Cardiac septum (tissue), 1 donor: ENCODE results near the gene SH3PXD2A. TPM values are rescaled to one million over a fixed set of nuclear protein-coding genes. Genes with fewer than 3 reads are reported as not detected.
A peak's percentile ranks its signal among the peaks of the same experiment; 100 is the strongest.

Experiments used
- DNase-seq: peaks from one replicate; pipeline ENCODE4 v3.0.0-alpha.2; 2020; ENCODE audit warnings: low spot score
- intact Hi-C: fragments of 100-400 bp; cut with DNase I; formaldehyde crosslinking; loops from one replicate; pipeline ENCODE4 v1.14.0; 2022
- total RNA-seq: library from RNA; stranded (reverse); fragmentation: NEBNext Ultra II Directional; extraction: Animal tissue kit (Norgen Biotek cat#: 25700); gene quantifications from one replicate; pipeline ENCODE4 v1.2.1, GENCODE V29; 2021
- donor health status: DM: no; HTN: no; CAD: no.

SH3PXD2A gene
- total RNA-seq, 1 donor from 2014 or later: 45.0 TPM

DNA sequence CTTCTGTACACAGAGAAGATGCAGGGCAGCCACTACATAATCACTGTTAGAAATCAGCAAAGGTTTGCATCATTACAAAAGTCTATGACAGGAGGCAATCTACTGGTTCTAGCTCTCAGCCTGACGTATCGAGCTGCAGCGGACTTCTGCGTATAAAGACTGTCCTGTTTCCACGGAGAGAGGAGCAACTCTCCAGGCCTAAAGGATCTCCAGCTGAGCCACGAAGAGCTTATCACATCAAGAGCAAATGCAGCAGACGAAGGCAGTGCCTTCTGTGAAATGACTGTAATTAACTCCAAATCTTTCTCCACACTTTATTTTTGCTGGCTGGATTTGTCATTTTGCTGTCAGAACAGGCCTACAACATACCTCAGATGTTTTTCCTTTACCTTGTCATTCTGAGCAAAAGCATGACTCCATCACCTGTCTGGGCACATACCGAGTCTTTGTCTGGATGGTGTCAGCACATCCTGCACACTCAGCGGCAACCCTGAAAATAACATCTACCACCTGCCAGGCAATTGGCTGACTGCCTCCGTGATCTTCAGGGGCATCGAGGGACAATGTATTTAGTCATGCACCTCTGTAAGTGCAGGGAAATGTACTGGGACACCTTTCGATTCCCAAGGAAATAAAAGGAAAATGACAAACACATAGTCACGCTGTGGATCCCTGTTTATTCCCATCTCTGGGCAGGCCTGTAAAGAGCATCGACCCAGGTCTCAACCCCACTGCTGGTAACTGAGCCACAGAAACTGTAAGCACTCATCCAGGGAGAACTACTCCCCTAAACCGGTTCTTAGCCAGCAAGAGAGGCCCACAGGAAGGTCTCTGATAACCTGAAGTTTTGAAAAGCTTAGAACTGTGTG, 26.3 kb upstream of the SH3PXD2A start:
- intact Hi-C loops: no loop called here
- DNase-seq: no peak

DNA sequence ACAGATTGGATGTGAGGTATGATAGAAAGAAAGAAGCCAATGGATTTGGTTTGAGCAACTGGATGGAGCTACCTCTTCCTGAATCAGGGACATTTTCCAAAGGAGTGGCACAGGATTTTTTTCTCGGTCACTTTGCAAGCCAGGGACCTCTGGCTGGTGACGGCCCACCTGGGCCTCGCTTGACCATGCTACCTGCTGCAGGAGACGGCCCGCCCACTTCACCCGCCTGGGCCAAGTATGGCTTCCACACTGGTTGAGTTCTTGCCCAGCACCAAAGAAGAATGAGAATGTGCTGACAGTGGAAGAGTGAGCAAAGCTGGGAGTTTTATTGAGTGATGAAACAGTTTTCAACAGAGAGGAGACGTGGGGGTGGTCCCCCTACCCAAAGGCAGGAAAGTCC, 24.5 kb upstream of the SH3PXD2A start:
- DNase-seq: no peak
- intact Hi-C loops: no loop called here

DNA sequence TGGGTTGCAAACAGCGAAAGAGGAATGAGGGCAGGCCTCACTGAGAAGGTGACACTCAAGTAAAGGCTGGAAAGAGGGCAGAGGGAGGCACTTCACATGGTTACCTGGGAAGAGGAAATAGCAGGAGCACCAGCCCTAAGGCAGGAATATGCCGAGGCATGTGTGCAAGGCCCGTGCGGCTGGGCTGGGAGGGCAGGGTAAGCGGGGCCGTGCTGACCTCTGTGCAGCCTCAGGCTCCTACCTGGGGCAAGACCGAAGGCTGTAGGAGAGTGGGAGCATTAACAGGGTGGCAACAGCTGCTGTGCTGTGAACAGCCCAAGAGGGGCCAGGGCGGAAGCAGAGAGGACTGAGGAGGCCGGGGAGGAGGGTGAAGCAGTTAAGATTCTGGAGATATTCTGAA, 24.0 kb upstream of the SH3PXD2A start:
- intact Hi-C loops: no loop called here
- DNase-seq: no peak

DNA sequence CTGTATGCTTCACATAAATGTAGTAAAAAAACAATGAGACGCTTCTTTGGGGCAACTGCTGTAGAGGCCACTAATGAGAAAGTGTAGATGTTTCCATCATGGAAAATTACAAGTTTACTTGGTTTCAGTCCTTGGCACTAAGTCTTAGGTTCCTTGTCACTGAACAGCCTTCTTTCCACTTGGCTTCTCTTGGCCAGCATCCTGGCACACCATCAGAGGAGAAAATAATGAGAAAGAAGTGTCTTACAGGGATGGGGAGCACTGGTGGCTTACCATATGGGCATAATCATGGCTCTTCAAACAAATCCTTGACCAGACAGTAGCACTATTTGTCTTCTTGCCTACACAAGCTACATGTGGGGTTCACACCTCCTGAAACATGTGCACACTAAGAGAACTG, 22.5 kb upstream of the SH3PXD2A start:
- DNase-seq: no peak
- intact Hi-C loops: no loop called here

DNA sequence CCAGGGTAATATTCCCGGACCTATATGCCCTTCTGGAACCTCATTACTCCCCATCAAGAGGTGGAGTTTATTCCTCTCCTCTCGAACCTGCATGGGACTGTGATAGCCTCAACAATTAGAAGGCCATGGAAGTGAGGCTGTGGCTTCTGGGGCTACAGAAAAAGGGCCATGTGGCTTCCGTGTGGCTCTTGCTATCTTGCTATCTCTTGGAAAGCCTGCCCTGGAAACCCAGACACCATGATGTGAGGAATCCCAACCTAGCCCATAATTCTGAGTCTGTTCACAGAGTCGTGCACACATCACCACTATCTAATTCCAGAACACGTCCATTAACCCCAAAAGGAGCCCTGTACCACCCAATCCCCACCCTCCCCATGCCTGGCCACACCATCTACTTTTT, 20.8 kb upstream of the SH3PXD2A start:
- intact Hi-C loops: no loop called here
- no peak for DNase-seq

DNA sequence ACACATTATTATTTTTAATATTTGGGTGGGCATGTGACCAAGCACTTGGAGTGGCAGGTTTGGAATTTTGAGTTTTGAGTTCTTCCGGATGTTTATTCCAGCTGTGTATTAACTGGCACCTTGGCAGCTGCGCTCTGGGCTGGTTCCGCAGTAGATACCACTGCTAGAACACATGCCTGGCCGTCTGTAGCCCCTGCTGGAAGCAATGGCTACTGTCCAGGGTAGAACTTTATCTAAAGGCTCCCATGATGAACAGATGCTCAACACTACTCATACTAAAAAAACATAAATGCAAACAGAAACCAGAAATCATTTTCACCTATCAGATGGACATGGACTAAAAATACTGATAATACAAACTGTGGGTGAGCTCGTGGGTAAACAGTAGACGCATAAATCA, 19.4 kb upstream of the SH3PXD2A start:
- intact Hi-C loops: no loop called here
- DNase-seq: no peak

DNA sequence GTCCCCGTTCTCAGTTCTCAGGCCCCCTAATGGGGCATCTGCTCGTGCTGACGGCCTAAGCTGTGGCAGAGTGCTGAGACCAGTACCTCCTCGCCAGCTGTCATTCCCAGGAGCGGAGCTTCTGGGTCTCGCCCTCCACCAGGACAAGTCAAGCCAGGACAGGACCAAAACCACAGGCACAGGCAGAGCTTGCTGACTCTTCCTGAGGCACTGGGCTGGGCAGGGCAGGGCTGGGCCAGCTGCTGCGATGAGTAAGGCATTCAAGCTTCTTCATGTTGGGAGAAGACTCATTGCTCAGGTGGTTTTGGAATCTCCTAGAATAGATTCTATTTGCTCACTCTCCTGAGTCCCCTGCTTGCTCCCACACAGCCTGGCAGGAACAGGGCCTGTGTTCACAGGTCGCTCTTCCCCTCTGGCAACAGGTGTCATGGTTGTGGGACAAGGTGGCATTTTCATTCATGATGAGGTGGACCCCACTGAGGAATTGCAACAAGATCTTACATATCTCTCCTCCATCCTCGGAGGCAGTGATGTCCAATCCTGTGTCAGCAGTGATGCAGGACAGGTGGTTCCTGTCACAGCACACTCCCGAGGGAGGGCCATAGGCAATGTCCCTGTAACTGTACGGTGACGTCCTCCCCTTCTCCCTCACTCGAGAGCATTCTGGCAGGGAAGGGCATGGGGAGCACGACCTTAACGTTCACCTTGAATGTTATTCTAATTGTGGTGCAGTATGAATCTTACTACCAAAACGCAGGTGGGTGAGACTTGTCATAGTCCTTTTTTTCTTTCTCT, 17.0 kb upstream of the SH3PXD2A start:
- no peak for DNase-seq
- intact Hi-C loops: no loop called here

DNA sequence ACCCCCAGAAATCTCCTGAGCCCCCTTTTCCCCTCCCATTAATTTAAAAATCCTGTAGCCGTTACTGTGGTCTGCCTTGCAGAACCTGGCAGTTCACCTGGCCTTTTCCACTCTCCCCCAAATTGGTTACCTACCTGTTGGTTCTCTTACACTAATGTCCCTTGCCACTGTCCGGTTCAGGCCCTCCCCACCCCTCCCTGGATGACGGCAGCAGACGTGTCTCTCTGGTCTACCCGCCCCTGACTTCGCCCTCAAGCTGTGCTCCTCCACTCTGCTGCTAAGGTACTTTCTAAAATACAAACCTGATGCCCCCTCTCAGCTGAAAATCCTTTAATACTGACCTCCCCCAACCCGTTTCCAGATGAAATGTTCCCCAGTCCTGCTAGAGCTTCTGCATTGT, 15.6 kb upstream of the SH3PXD2A start:
- intact Hi-C loops: no loop called here
- DNase-seq: no peak

DNA sequence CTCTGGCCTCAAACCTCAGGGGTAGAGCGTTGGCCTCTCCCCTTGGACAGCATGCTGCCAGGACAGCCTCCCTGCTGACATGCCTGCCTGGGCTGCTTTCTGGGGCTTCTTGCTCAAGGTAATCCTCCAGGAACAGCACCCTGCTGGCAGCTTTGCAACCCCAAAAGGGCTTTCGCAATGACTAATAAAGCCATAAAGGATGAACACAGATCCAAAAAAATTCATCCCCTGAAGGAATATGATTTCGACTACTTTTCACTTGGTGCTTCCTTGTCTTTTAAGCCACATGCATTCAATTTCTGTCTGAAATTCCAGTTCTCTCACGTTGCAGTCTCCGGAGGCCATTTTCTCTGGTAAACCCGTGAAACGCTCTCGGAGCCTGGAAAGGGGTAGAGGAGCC, 15.1 kb upstream of the SH3PXD2A start:
- DNase-seq: no peak
- intact Hi-C loops: no loop called here

DNA sequence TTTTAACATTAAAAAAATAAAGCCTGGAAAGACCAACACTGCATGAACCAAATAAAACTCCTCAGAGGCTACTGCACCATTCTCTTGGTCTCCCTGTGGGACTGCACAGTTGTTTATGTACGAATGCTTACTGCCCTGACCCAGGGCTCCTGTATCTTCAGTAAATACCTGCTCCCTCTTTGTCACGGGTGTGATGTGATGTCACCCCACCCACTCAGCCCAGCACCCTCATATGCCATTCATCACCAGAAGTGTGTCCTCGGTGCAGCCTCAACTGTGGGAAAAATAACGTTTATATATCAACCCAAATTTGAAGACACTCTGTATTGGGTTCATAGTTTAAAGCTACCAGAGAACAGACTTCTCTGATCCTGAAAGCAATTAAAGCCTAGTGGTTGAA, 14.0 kb upstream of the SH3PXD2A start:
- DNase-seq: no peak
- intact Hi-C loops: no loop called here

DNA sequence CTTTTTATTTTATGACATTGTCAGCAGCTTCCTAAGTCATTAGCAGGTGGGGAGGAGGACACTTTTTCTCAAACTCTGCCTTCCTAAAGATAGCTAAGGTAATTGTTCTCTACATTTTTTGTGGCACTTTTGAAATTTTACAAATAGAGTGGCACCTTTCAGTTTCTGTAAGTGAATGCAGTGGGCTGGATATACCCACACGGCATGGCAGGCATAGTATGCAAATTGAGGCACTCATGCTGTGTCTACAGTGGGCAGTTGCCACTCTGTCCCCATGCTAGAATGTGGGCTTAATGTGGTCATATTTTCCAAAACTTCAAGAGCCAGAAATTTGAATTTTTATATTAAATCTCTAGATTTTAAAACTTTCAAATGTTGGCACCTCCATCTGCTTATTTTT, 12.8 kb upstream of the SH3PXD2A start:
- DNase-seq: no peak
- intact Hi-C loops: no loop called here

DNA sequence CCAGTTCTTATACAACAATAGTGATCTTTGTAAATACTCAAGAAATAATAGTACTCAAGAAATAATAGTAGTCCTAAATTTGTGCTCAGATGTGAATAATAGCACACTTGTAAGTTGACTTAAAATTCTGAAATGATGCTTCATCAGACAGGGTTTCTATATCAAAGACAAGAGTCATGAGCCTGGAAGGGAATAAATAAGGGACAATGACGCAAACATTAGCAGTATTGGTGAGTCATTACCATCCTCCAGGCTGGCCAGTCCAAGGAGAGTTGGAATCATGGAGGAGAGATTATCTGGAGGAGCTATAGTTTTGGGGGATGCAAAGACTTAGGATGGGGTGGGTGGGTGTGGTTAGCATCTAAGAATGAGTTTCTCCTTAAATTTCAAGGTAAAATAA, 6.1 kb upstream of the SH3PXD2A start:
- intact Hi-C loops: no loop called here
- DNase-seq: no peak

DNA sequence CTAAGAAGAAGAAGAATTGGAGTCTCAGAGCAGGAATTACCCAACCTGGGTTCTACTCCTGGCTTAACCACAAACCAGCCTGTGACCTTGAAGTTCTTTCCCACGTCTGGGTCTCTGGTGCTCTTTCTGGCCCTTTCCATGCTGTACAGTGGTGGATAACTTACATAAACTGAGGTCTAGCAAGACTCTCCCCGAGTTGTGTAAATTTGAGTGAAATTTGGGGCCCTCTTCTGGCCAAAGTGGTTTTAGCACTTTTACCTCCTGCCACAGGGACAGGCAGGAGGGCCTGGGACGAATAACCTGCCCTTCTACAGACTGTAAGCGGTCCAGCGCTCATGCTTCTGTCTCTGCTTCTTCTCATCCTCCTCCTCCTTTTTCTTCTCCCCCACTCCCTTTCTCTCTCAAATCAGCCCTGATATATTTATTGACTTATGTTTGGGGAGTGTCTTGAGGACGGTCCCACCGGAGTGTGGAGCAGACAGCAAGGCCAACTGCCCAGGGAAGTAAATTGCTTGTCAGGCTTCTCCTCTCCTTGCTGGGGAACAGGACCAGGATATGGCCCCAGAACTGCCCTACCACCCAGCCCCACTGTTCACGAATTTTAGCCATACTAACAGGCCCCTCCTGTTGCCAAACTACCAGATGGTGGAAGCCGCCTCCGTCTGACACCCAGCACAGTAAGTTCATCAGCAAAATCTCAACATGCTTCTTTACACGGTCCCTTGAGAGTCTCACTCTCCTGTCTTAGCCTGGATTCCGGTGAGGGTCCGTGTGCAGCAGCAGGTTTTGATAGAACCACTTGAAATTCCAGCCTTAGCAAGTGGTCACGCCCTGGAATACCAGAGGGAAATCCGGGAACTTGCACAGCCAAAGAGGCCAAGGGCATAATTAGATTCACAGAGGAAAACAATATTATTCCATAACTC, 4.0 kb upstream of the SH3PXD2A start:
- no peak for DNase-seq
- intact Hi-C loops: loop anchor here (1.0 kb wide), 1 partner anchor 146 kb away; no protein-coding TSS in a partner anchor

DNA sequence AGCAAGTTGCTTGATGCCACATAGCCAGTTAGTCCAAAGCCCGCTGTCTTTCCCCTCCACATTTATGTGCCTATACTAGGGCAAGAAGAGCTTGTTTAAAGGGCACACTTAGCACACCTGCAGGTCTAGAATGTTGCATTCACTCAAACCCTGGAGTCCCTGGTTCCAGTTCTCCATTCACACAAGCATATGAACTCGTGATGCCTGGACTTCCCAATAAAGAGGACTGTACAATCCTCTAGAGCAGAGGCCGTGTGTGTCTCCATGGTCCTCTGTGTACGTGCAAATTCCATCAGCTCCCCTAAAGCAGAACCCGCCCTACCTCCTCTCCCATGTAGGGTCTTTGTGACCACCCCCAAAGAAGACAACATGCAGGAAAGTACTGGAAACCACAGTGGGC, 3.0 kb upstream of the SH3PXD2A start:
- no peak for DNase-seq
- intact Hi-C loops: no loop called here

DNA sequence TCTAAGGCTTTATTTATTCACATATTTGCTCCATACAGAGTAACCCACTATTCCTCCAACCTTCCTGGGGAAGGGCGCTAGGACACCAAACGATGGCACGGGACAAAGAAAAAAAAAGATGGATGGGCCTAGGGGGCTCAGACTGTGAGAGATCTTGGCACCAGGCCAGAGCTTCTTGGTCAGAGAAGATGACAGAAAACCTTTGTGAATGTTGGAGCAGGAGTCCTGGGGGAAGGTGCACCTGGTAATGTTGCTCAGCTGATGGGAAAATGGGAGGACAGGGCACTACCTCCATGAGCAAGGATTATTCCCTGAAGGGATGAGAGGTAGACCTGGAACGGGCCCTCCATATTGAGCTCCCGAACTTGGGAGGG, 1.4 kb upstream of the SH3PXD2A start:
- DNase-seq: no peak

DNA sequence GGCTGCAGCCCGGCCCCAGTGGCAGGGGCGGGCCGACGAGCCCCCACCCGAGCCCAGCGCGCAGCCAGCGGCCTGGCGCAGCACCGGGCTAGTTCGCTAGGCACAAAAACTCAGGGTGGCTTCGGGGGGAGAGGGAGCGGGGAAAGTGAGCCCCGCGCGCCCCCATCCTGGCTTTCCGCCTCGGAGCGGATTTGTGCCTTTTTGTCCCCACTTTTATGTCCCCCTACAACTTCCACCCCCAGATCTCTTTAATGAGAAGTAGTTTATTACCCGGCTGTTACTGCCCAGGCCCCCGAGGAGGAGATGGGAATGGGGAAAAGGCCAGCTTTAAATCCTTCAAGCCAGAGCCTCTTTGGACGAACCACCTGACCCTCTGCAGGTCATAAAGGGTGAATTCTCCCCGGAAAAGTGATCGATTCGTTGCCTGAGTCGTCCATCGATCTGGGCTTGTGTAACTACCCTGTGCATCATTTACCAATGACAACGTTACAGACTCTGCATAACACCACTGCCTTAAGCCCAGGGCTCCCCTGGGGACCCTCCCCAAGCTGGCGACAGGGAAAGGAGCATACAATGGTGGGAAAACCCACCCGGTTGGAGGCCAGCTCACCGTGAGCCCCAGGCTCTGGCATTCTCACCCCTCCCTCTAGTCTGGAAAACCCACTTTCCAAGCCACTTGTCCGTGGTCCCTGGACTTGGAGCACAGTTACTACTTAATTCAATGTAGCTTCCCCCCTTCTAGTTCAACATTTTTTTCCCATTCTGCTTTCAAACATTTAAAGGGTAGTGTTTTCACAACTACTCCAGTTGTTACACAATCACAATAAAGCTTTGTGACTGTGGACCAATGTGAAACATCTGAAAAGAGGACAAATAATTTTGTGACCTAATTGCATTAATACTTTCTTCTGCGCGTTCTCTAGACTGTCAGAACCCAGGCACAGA, 748 bp upstream of the SH3PXD2A start:
- intact Hi-C loops: no loop called here
- no peak for DNase-seq

More for the DNA sequence above, 1.4 kb upstream of the SH3PXD2A start:
- intact Hi-C loops: no loop called here

DNA sequence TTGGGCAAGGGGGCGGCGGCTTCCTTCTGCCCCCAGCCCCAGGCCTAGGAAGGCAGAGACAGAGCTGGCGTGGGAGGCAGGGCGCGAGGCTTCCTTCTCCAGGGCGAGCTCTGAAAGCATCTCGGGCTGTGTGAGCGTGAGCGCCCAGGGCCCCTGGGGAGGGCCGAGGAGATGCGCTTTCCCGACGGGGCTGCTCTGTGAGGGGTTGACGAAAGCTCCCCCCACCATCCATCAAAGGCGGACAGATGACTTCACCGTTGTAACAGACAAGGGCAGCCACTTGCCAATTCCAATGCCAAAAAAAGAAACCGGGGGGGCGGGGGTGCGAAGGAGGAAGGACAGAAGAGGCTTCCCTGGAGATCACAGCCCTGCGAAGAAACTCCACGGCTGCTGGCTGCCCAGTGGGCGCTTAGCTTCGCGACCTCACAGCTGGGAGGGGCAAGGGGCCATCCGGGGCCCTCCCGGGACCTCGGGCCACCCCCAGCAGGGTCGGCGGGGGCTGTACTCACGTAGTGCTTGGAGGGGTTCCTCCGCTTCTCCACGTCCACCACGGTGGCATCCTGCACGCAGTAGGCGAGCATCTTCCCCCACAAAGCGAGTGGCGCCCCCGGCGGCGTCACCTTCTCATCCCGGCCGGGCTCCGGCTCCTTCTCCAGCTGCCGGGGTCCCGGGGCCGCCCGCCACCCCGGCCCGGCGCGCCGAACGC, 537 bp downstream of the SH3PXD2A start:
- peak; percentile 80 for DNase-seq
- intact Hi-C loops: loop anchor here (5.0 kb wide), 3 partner anchors 38 to 98 kb away; no protein-coding TSS in a partner anchor

DNA sequence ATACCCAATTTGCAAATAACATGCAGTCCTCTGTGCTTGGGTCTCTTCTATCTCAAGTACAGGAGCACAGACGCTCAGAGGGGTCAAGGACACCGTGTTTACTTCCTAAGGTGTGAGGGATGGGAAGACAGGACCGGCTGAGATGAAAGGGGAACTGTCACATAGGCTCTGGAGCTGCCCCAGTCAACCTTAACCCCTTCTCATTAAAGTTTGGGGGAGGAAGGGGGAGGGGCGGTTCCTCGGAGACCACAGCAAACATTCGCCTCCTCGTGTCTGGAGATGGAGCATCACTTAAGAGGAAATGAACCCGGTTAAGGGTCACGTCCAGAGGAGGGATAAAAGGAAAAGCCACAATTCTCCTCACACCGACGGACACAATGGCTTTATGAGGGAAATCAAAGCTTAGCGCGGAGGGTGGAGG, 1.1 kb downstream of the SH3PXD2A start:
- DNase-seq: no peak
- intact Hi-C loops: loop anchor here (5.0 kb wide), 3 partner anchors 37 to 97 kb away; no protein-coding TSS in a partner anchor
